Transverse colon (tissue), 4 donors: ENCODE results near the gene SATB2.

ENCODE experiments used
- CTCF ChIP-seq, 5 experiments: fragments of 200-600 bp in 3 of 5; fragments of 450-650 bp in 2 of 5; sonication (generic) in 3 of 5; IDR thresholded peaks; 1 replicate in 2 of 5; 2 replicates in 3 of 5; pipeline ENCODE4 v1.5.1; 2016 to 2017; ENCODE audit warnings: antibody characterized with exemption in 5 of 5, inconsistent platforms in 3 of 5, mild to moderate bottlenecking in 2 of 5, moderate library complexity in 1 of 5
- POLR2A ChIP-seq: fragments of 450-650 bp; IDR thresholded peaks from one replicate; pipeline ENCODE4 v1.6.1; 2016; ENCODE audit warnings: antibody characterized with exemption, mild to moderate bottlenecking, moderate library complexity
- POLR2AphosphoS5 ChIP-seq, 3 donors: sonication (generic); formaldehyde crosslinking; IDR thresholded peaks; one replicate each; pipeline ENCODE4 v1.6.1; 2016; ENCODE audit warnings: antibody characterized with exemption in 3 of 3

GRCh38 chr2:199315299-199316179, 142.2 kb downstream of the SATB2 start:
- no peak for TF ChIP-seq POLR2AphosphoS5 (IDR thresholded peaks at IDR 0.05)
- TF ChIP-seq POLR2A = no peak
- TF ChIP-seq CTCF (IDR thresholded peaks at IDR 0.05) = no peak
